WI38 (cell line): ENCODE measurements around the gene PAK5.

ENCODE experiments used
- H3K4me3 ChIP-seq: 2 replicates; pipeline ENCODE4 v1.5.1; 2011; ENCODE audit warnings: low read depth, mild to moderate bottlenecking, control low read depth, low read length
- TF ChIP-seq, protein P1 (sequence below): IDR thresholded peaks from 2 replicates; pipeline ENCODE4 v1.5.1; 2012; ENCODE audit warnings: low read depth, mild to moderate bottlenecking, control low read depth, low read length

PAK5 gene

DNA sequence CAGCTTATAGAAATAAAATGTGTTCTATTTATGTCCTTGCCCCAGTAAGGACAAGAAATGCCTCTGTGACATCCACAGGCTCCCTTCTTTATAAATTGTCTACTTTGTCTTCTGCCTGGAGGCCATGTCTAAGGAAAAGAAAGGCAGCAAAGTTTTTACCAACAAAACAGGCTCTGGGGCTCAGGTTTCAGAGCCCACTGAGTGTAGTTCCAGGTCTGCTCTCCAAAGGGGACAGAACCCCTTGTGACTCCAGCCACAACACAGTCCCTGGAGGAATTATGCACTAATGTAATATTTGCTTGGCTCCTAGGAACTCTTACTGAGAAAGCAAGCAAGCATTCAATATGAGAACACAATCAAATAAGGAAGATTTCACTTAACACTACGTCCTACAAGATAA lies 80.1 kb downstream of the PAK5 start:
- no peak overlapping the region for H3K4me3 ChIP-seq
- TF ChIP-seq, protein P1, sequence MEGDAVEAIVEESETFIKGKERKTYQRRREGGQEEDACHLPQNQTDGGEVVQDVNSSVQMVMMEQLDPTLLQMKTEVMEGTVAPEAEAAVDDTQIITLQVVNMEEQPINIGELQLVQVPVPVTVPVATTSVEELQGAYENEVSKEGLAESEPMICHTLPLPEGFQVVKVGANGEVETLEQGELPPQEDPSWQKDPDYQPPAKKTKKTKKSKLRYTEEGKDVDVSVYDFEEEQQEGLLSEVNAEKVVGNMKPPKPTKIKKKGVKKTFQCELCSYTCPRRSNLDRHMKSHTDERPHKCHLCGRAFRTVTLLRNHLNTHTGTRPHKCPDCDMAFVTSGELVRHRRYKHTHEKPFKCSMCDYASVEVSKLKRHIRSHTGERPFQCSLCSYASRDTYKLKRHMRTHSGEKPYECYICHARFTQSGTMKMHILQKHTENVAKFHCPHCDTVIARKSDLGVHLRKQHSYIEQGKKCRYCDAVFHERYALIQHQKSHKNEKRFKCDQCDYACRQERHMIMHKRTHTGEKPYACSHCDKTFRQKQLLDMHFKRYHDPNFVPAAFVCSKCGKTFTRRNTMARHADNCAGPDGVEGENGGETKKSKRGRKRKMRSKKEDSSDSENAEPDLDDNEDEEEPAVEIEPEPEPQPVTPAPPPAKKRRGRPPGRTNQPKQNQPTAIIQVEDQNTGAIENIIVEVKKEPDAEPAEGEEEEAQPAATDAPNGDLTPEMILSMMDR, result no peak

DNA sequence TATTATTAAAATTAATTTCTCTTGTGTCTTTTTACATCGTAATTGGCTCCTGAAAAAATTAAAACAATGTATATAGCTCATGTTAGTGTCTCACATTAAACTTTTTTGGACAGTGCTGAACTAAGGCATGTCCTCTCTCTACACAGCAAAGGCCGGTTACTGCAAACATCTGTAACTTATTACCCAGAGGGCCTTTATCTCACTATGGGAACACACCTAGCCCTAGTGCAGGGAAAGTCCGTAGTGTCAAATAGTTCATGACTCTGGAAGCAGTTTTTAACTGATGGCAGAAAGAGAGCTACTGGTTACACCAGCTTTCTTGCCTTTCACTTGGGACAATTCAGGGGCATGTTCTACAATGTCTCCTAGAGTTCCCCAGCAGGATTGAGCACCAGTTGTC lies 82.2 kb downstream of the PAK5 start:
- no peak overlapping the region for H3K4me3 ChIP-seq
- TF ChIP-seq, protein P1, result no peak

DNA sequence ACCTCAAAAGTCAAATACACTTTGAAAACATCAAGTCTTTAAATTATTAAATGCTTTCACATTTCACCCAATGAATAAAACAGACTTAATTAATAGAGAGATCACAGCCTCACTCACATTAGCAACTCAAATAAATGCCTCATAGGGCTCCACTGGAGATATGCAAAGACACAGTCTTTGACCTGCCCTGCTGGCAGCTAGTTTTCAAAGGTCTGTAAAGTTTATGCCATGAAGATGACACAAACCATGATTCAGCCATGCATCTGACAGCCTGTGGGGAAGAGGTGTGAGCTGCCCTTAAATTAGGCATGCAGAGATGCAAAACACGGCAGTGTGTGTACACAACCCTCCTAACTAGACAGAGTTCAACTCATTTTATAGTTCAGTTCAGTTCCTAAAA lies 83.6 kb downstream of the PAK5 start:
- TF ChIP-seq, protein P1, result no peak

DNA sequence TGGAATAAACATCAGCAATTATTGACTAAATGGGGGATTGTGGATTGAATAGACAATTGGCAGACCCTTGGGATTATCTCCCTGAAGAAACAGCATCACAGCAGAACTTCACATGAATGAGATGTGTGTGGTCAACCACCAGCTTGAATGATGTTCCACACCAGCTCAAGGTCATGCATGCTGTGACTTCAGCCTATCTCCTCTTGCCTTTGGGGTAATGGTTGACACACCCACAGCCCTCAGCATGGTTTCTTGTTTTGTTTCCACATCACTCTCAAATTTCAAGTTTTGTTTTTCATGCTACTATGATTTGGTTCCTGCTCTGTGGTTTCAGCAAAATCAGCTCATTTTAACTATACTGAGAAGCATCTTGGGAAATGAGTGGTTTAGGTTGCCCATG lies 94.3 kb downstream of the PAK5 start:
- no peak overlapping the region for H3K4me3 ChIP-seq
- TF ChIP-seq, protein P1, result no peak

More for the DNA sequence above, 83.6 kb downstream of the PAK5 start:
- no peak overlapping the region for H3K4me3 ChIP-seq

DNA sequence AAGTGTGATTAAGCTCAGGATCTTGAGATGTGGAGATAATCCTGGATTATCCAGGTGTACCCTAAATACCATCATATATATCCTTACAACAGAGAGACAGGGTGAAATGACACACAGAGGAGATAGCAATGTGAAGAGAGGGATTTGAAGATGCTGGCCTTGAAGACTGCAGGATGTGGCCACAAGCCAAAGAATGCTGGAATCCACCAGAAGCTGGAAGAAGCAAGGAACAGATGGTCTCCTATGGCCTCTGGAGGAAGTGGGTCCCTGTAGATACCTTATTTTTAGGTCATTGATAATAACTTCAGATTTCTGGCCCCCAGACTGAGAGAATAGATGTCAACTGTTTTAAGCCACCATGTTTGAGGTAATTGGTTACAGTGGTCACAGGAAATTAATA lies 95.0 kb downstream of the PAK5 start:
- TF ChIP-seq, protein P1, result no peak
- no peak overlapping the region for H3K4me3 ChIP-seq

DNA sequence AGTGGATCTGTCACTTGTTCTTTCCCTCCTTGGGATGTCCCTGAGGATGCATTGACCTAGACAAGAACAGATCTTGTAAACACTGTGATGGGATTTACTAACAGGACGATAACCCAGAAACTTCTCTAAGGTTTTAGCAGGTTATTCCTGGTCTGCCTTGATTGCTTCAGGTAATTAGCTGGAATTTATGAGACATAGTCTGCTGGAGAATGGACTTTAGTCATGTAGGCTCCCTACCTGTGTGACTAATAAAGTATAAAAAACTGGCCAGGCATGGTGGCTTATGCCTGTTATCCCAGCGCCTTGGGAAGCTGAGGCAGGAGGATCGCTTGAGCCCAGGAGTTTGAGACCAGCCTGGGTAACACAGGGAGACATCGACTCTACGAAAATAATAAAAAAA lies 96.1 kb downstream of the PAK5 start:
- no peak overlapping the region for H3K4me3 ChIP-seq
- TF ChIP-seq, protein P1, result no peak

DNA sequence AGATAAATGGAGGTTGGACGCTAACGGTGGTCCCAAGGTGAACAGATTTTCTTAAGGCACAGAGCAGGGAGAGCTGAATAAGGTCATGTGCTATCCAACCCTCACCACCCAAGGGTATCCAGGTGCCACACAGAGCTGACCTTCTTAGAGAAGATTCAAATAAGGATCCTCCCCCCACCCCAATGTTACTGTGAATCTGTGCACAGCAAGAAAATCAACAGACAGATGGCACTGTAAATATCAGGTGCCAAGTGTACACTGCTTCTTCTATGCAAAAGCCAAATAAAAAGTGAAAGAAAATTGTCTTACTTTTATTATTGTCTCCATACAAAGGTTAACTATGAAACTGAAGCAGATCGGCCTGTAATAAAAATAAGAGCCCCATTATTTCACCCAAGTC lies 96.9 kb downstream of the PAK5 start:
- H3K4me3 ChIP-seq, result no peak overlapping the region
- TF ChIP-seq, protein P1, result no peak
